ENCODE results near the gene CYP3A7.
"Not testable (repeated sequence)": the region's sequence is repeated elsewhere in the genome, so short reads cannot be mapped to it uniquely, and the experiment has no call there.

The CYP3A7 gene

GRCh38 chr7:99734987-99735386, at the start of gene CYP3A7:
Gene CYP3A7 (minus strand): TSS chr7:99735196. CDS start chr7:99735093, 103 bp downstream.
- in situ Hi-C loops (cut with MboI; ENCODE audit: low sequenced_read_pairs): no loop called here

GRCh38 chr7:99784007-99784406, 49.0 kb upstream of the CYP3A7 start, which contains the start of gene CYP3A4:
Gene CYP3A4 (minus strand): TSS chr7:99784184. CDS start chr7:99784081, 103 bp downstream.
- in situ Hi-C loops (cut with MboI; ENCODE audit: low sequenced_read_pairs): no loop called here

- in situ Hi-C loops (cut with MboI; ENCODE audit: low sequenced_read_pairs): no loop called here
Measured at GRCh38 chr7:99782012-99782953, 47.3 kb upstream of the CYP3A7 start.

- in situ Hi-C loops (cut with MboI; ENCODE audit: low sequenced_read_pairs): no loop called here
Measured at GRCh38 chr7:99780588-99780987, 45.6 kb upstream of the CYP3A7 start.

- in situ Hi-C loops (cut with MboI; ENCODE audit: low sequenced_read_pairs): no loop called here
Measured at GRCh38 chr7:99779949-99780348, 45.0 kb upstream of the CYP3A7 start.

- in situ Hi-C loops (cut with MboI; ENCODE audit: low sequenced_read_pairs): no loop called here
Measured at GRCh38 chr7:99778880-99779279, 43.9 kb upstream of the CYP3A7 start.

- in situ Hi-C loops (cut with MboI; ENCODE audit: low sequenced_read_pairs): not testable (repeated sequence)
Measured at GRCh38 chr7:99773395-99773794, 38.4 kb upstream of the CYP3A7 start.

GRCh38 chr7:99772565-99772964, 37.6 kb upstream of the CYP3A7 start:
- in situ Hi-C loops (cut with MboI; ENCODE audit: low sequenced_read_pairs): no loop called here

GRCh38 chr7:99769494-99769893, 34.5 kb upstream of the CYP3A7 start:
- in situ Hi-C loops (cut with MboI; ENCODE audit: low sequenced_read_pairs): not testable (repeated sequence)

- in situ Hi-C loops (cut with MboI; ENCODE audit: low sequenced_read_pairs): no loop called here
Measured at GRCh38 chr7:99768471-99768870, 33.5 kb upstream of the CYP3A7 start.

- in situ Hi-C loops (cut with MboI; ENCODE audit: low sequenced_read_pairs): no loop called here
Measured at GRCh38 chr7:99767662-99768061, 32.7 kb upstream of the CYP3A7 start.

GRCh38 chr7:99766484-99767099, 31.6 kb upstream of the CYP3A7 start:
- in situ Hi-C loops (cut with MboI; ENCODE audit: low sequenced_read_pairs): no loop called here

GRCh38 chr7:99764478-99764877, 29.5 kb upstream of the CYP3A7 start:
- in situ Hi-C loops (cut with MboI; ENCODE audit: low sequenced_read_pairs): no loop called here

GRCh38 chr7:99762680-99763327, 27.8 kb upstream of the CYP3A7 start:
- in situ Hi-C loops (cut with MboI; ENCODE audit: low sequenced_read_pairs): no loop called here

- in situ Hi-C loops (cut with MboI; ENCODE audit: low sequenced_read_pairs): no loop called here
Measured at GRCh38 chr7:99755085-99755484, 20.1 kb upstream of the CYP3A7 start.

GRCh38 chr7:99752356-99752755, 17.4 kb upstream of the CYP3A7 start:
- in situ Hi-C loops (cut with MboI; ENCODE audit: low sequenced_read_pairs): no loop called here

GRCh38 chr7:99751322-99752052, 16.5 kb upstream of the CYP3A7 start:
- in situ Hi-C loops (cut with MboI; ENCODE audit: low sequenced_read_pairs): not testable (repeated sequence)

- in situ Hi-C loops (cut with MboI; ENCODE audit: low sequenced_read_pairs): no loop called here
Measured at GRCh38 chr7:99748846-99749579, 14.0 kb upstream of the CYP3A7 start.

GRCh38 chr7:99746915-99747314, 11.9 kb upstream of the CYP3A7 start:
- in situ Hi-C loops (cut with MboI; ENCODE audit: low sequenced_read_pairs): not testable (repeated sequence)

- in situ Hi-C loops (cut with MboI; ENCODE audit: low sequenced_read_pairs): not testable (repeated sequence)
Measured at GRCh38 chr7:99745395-99745794, 10.4 kb upstream of the CYP3A7 start.

All from HL-60/S4 (cell line).